Gastroesophageal sphincter (tissue), 4 donors: ENCODE measurements around the gene MPDZ. TPM values are rescaled to one million over a fixed set of nuclear protein-coding genes. Genes with fewer than 3 reads are reported as not detected.

Experiments used
- ATAC-seq: fragments of 150-250 bp; one replicate; pipeline ENCODE4 v1.9.1; 2016; ENCODE audit warnings: mild to moderate bottlenecking, moderate library complexity
- H3K27ac ChIP-seq, 4 donors: fragments of 200-600 bp; sonication (generic) in 3 of 4; 1 replicate in 3 of 4; 2 replicates in 1 of 4; pipeline ENCODE4 v1.5.1; 2016 to 2019
- H3K27me3 ChIP-seq: fragments of 200-600 bp; sonication (generic); one replicate; pipeline ENCODE4 v1.5.1; 2019
- H3K36me3 ChIP-seq, 2 donors: fragments of 200-600 bp; sonication (generic); one replicate each; pipeline ENCODE4 v1.5.1; 2019; ENCODE audit warnings: control low read depth in 1 of 2
- H3K4me1 ChIP-seq, 3 donors: fragments of 200-600 bp; sonication (generic); 1 replicate in 2 of 3; 2 replicates in 1 of 3; pipeline ENCODE4 v1.5.1; 2016 to 2019; ENCODE audit warnings: control low read depth in 2 of 3
- H3K4me3 ChIP-seq, 2 donors: fragments of 200-600 bp; sonication (generic); one replicate each; pipeline ENCODE4 v1.5.1; 2019; ENCODE audit warnings: mild to moderate bottlenecking in 1 of 2, moderate library complexity in 1 of 2
- H3K9me3 ChIP-seq, 3 donors: fragments of 200-600 bp; sonication (generic); one replicate each; pipeline ENCODE4 v1.5.1; 2017 to 2019; ENCODE audit warnings: control low read depth in 2 of 3
- EP300 ChIP-seq: sonication (generic); formaldehyde crosslinking; IDR thresholded peaks from one replicate; pipeline ENCODE4 v1.6.1; 2017; ENCODE audit warnings: antibody characterized with exemption, mild to moderate bottlenecking
- POLR2A ChIP-seq, 2 donors: fragments of 450-650 bp; IDR thresholded peaks; one replicate each; pipeline ENCODE4 v1.6.1; 2017; ENCODE audit warnings: antibody characterized with exemption in 2 of 2, mild to moderate bottlenecking in 2 of 2, moderate library complexity in 1 of 2
- POLR2AphosphoS5 ChIP-seq: sonication (generic); formaldehyde crosslinking; IDR thresholded peaks from one replicate; pipeline ENCODE4 v1.6.1; 2017; ENCODE audit warnings: antibody characterized with exemption
- WGBS, 2 donors: methylation state at CpG; one replicate each; pipeline ENCODE4 v1.1.5; 2018; ENCODE audit warnings: low coverage in 1 of 2; 5-methylcytosine and 5-hydroxymethylcytosine counted together
- total RNA-seq, 4 donors: library from RNA; depleted of rRNA; stranded (reverse); fragments of >200 nt; gene quantifications; one replicate each; pipeline ENCODE4 v1.1.0, GENCODE V29; 2016
- TF ChIP-seq, protein P1 (sequence below), 4 experiments: fragments of 200-600 bp in 2 of 4; fragments of 450-650 bp in 2 of 4; sonication (generic) in 1 of 4; IDR thresholded peaks; one replicate each; pipeline ENCODE4 v1.5.1; 2017 to 2019; ENCODE audit warnings: antibody characterized with exemption in 4 of 4, mild to moderate bottlenecking in 2 of 4, moderate library complexity in 2 of 4

MPDZ gene
- total RNA-seq, 4 donors from 2014 or later: 71.8 to 102 (median 81.2) TPM

DNA sequence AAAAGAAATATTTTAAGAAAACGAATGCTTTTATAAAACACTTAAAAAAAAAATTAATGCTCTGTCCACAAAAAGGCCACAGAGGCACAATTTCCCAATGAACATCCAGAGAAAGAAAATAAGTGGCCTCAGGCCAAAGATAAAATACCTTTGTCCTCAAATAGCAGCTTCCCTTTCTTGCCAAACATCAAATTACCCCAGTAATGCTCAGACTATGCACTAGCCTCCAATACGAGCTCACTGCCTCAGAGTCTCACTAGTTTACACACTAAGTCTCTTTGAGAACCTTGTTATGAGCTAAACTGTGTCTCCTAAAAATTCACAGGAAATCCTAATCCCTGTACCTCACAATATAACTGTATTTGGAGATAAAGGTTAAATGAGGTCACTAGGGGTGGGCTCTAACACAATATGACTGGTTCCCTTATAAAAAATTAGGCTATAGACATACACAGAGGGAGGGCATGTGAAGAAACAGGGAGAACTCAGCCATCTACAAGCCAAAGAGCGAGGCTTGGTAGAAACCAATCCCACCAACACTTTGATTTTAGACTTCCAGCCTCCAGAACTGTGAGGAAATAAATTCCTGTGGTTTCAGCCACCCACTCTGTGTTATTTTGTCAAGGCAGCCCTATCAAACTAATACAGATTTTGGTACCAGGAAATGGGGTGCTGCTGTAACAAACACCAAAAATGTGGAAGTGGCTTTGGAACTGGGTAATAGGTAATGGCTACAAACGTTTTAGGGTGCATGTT lies 4.4 kb downstream of the MPDZ start:
- Histone ChIP-seq H3K4me1 (peaks cover 4 to 50% (median 12%) of the 10 kb centered on the region in 3 donors), H3K4me3 (no peak overlapping the region), H3K9me3 (no peaks in the 10 kb centered on the region), H3K36me3 (no peaks in the 10 kb centered on the region), H3K27me3 (no peaks in the 10 kb centered on the region), H3K27ac (peak overlapping the region in 3 of 4 donors; percentile 51 to 62 (median 58))
- TF ChIP-seq POLR2AphosphoS5: peak; percentile 30
- no peak for TF ChIP-seq EP300
- no peak for ATAC-seq
- 32 to 42% methylated on average over 4 of the region's 4 CpGs for WGBS, 2 donors

DNA sequence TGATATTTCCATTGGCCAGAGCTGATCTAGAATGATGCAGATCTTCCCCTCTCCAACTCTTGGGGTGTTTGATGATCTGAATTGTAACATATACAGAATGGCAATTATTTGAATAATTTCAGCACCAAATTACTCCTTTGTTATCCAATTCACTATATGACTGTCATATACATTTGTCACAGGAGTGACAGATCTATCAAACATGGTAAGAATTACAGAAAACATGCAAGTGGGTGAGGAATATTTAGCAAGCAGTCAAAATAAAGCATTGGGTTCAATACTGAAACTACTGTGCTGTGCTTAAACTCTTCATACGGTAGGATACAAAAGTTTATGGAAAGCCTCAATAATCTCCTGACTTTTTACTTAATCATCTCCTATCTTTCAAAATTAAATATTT lies 8.8 kb downstream of the MPDZ start:
- Histone ChIP-seq H3K9me3 (no peaks in the 10 kb centered on the region), H3K36me3 (no peaks in the 10 kb centered on the region), H3K27me3 (no peaks in the 10 kb centered on the region), H3K27ac (no peak overlapping the region), H3K4me1 (peaks cover 8 to 70% (median 17%) of the 10 kb centered on the region in 3 donors), H3K4me3 (no peak overlapping the region)
- TF ChIP-seq EP300: no peak
- no peak for TF ChIP-seq POLR2A (IDR thresholded peaks at IDR 0.05)
- no peak for TF ChIP-seq POLR2AphosphoS5
- TF ChIP-seq, protein P1, sequence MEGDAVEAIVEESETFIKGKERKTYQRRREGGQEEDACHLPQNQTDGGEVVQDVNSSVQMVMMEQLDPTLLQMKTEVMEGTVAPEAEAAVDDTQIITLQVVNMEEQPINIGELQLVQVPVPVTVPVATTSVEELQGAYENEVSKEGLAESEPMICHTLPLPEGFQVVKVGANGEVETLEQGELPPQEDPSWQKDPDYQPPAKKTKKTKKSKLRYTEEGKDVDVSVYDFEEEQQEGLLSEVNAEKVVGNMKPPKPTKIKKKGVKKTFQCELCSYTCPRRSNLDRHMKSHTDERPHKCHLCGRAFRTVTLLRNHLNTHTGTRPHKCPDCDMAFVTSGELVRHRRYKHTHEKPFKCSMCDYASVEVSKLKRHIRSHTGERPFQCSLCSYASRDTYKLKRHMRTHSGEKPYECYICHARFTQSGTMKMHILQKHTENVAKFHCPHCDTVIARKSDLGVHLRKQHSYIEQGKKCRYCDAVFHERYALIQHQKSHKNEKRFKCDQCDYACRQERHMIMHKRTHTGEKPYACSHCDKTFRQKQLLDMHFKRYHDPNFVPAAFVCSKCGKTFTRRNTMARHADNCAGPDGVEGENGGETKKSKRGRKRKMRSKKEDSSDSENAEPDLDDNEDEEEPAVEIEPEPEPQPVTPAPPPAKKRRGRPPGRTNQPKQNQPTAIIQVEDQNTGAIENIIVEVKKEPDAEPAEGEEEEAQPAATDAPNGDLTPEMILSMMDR (IDR thresholded peaks at IDR 0.05): no peak
- ATAC-seq: no peak
- WGBS, 2 donors: 67 to 68% methylated on average over 1 of the region's 1 CpG

DNA sequence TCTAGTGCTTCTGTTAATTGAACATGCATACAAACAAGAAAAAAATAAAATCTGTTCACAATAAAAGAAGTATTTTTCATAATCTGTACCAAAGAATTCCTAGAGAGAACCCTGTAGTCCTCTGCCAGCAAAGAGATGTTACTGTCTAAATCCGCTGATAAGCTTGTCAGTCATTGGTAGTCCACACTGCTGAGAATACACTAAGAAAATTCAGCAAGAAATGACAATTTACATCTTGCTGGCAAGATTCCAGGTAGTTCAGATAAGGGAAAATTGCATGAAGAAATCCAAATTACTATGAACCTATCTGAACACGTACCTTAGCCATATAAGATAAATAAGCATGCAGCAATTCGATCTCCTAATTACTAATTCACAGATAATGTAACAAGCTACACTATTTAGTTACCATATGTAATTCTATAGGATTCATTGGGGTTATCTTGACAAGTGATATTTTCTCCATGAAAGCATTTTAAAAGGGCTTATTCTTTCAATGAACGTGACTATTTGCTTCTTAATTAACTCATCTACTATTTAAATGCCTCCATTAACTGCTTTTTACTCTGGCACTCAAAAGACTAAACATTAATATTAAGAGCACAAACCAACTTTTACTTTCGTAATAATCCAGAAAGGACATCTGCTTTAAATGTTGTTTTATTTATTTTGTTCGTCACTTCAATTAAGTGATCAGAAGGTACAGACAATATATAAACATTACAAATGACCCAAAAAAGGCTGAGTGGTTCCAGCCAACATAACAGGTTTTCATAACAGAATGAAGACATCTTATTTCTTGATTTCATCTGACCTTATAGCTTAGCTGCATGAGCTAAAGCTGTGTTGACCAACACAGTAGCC lies 9.7 kb downstream of the MPDZ start:
- no peaks in the 10 kb centered on the region for H3K9me3 ChIP-seq
- WGBS, 2 donors: 63 to 79% methylated on average over 6 of the region's 6 CpGs
- TF ChIP-seq POLR2AphosphoS5 (no peak), EP300 (no peak), POLR2A (IDR thresholded peaks at IDR 0.05) (no peak)
- TF ChIP-seq, protein P1 (IDR thresholded peaks at IDR 0.05): no peak
- H3K36me3 ChIP-seq: no peaks in the 10 kb centered on the region
- no peak overlapping the region for H3K27ac ChIP-seq
- peaks cover 9 to 70% (median 20%) of the 10 kb centered on the region in 3 donors for H3K4me1 ChIP-seq
- no peak overlapping the region for H3K4me3 ChIP-seq
- no peak for ATAC-seq
- no peaks in the 10 kb centered on the region for H3K27me3 ChIP-seq

DNA sequence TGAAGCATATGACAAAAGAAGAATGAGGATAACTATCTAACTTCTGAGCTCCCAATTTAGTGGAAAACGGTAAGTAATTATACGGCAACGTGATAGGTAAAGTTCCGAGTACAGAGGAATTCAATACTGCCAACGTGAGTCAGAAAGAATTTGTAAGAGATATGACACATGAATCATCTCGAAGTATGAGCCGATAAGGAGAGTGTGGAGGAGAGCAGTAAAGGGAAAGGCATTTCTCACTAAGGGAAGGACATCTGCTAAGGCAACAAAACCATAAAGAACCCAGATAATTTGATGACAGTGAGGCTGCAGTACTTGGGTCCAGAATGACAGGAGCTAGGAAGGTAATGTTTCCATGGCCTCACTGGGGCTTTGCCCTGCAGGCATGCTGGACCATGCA lies 11.0 kb downstream of the MPDZ start:
- H3K4me3 ChIP-seq: no peak overlapping the region
- ATAC-seq: no peak
- H3K27me3 ChIP-seq: no peaks in the 10 kb centered on the region
- TF ChIP-seq, protein P1 (IDR thresholded peaks at IDR 0.05): no peak
- TF ChIP-seq POLR2AphosphoS5 (no peak), EP300 (no peak), POLR2A (IDR thresholded peaks at IDR 0.05) (no peak)
- peaks cover 9 to 76% (median 20%) of the 10 kb centered on the region in 3 donors for H3K4me1 ChIP-seq
- no peak overlapping the region for H3K27ac ChIP-seq
- 69 to 92% methylated on average over 7 of the region's 7 CpGs for WGBS, 2 donors
- no peaks in the 10 kb centered on the region for H3K36me3 ChIP-seq
- H3K9me3 ChIP-seq: no peaks in the 10 kb centered on the region

DNA sequence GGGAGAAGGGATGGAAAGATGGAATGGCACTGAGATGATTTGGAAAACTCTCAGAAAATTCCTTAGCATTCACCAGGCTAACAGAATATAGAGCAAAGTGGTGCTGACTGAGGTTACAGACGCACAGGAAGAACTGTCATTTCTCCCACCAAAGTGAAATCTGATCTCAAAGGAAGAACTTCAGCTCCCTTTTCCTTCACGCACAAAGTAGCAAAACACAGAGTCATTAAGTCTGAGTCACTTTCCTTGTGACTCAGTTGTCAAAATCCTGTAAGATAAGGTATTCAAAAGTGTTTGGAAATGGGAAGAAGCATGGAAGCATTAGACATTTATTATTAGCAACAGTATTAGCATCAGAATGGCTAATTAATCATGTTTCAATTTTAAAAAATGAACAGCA lies 11.7 kb downstream of the MPDZ start:
- ATAC-seq: no peak
- no peaks in the 10 kb centered on the region for H3K27me3 ChIP-seq
- H3K4me1 ChIP-seq: peaks cover 9 to 79% (median 20%) of the 10 kb centered on the region in 3 donors
- TF ChIP-seq, protein P1 (IDR thresholded peaks at IDR 0.05): no peak
- TF ChIP-seq POLR2A (IDR thresholded peaks at IDR 0.05) (no peak), POLR2AphosphoS5 (peak; percentile 25), EP300 (no peak)
- H3K4me3 ChIP-seq: no peak overlapping the region
- WGBS, 2 donors: 23 to 25% methylated on average over 2 of the region's 2 CpGs
- peak overlapping the region in 1 of 4 donors; percentile 7 for H3K27ac ChIP-seq
- no peaks in the 10 kb centered on the region for H3K36me3 ChIP-seq
- H3K9me3 ChIP-seq: no peaks in the 10 kb centered on the region
